ENCODE results near the gene ADAMTS18. TPM values are rescaled to one million over a fixed set of nuclear protein-coding genes. Genes with fewer than 3 reads are reported as not detected.

Gene ADAMTS18
- polyA plus RNA-seq, 4 donors, result 2.8 to 9.1 (median 4.3) TPM

Other genes with a start within 250 kb of the ADAMTS18 start
- gene MON1B, start 243.8 kb downstream of the ADAMTS18 start, polyA plus RNA-seq (ENCODE audit: insufficient read length in 4 of 4), result 10 to 100 TPM; 16.8 to 31.1 (median 24.2) TPM
- gene SYCE1L, start 235.6 kb downstream of the ADAMTS18 start, polyA plus RNA-seq (ENCODE audit: insufficient read length in 4 of 4), result 10 to 100 TPM in 1 of 4 donors, 1 to 10 TPM in 3; 3.2 to 11.1 (median 3.4) TPM

Data from left renal pelvis (tissue), 4 donors.